ENCODE results near the gene SLC49A4.

DNA sequence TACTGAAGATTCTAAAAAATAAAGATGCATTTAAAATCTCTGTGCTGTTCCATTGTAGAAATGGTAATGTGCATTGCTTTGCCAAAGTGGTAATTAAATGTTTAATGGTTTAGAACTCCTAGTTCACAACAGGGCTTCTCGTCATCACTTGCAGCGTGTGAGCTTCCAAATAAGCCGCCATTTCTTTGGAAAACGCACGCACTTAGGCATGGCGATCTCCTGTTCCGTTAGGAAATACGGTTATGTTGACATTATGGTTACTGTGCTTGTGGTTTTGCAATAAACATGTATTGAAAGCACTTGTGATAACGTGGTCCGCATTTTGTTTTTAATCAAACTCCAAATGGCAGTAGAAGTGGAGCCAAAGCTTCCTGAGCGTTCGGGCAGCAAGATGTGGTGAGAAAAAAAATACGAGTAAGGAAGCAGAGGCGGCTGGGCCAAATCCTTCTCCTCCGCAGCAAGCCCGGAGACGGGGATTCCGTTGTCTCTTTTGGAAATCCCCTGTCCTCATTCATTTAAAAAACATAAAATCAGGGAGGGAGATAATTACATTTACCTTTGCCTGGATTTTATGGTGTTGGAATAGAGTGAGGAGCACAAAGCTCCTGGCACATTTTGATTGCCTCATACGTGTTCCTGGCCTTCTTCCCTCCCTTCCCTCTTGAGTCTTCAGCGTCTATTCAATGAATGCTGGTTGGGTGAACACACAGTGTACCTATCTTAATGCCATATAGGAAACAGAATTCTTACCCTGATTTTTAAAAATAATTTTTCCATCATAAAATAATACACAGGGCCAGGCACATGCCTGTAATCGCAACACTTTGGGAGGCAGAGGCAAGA, 97.5 kb downstream of the SLC49A4 start:
- TF ChIP-seq, protein P1, sequence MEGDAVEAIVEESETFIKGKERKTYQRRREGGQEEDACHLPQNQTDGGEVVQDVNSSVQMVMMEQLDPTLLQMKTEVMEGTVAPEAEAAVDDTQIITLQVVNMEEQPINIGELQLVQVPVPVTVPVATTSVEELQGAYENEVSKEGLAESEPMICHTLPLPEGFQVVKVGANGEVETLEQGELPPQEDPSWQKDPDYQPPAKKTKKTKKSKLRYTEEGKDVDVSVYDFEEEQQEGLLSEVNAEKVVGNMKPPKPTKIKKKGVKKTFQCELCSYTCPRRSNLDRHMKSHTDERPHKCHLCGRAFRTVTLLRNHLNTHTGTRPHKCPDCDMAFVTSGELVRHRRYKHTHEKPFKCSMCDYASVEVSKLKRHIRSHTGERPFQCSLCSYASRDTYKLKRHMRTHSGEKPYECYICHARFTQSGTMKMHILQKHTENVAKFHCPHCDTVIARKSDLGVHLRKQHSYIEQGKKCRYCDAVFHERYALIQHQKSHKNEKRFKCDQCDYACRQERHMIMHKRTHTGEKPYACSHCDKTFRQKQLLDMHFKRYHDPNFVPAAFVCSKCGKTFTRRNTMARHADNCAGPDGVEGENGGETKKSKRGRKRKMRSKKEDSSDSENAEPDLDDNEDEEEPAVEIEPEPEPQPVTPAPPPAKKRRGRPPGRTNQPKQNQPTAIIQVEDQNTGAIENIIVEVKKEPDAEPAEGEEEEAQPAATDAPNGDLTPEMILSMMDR (IDR thresholded peaks at IDR 0.05), result no peak
- no peak for TF ChIP-seq EZH2 (IDR thresholded peaks at IDR 0.05; ENCODE audit: borderline replicate concordance, insufficient read depth, low read depth, low read length, poor library complexity, severe bottlenecking)

All from B cell (primary cell).